NCI-H446 (cell line): ENCODE measurements around the gene CMYA5.
"Not testable (repeated sequence)": the region's sequence is repeated elsewhere in the genome, so short reads cannot be mapped to it uniquely, and the experiment has no call there.

Experiments
- DNase-seq, 2 experiments: peaks; one replicate each; lab custom pipeline; 2025; lab: John Stamatoyannopoulos, UW

The CMYA5 gene

DNA sequence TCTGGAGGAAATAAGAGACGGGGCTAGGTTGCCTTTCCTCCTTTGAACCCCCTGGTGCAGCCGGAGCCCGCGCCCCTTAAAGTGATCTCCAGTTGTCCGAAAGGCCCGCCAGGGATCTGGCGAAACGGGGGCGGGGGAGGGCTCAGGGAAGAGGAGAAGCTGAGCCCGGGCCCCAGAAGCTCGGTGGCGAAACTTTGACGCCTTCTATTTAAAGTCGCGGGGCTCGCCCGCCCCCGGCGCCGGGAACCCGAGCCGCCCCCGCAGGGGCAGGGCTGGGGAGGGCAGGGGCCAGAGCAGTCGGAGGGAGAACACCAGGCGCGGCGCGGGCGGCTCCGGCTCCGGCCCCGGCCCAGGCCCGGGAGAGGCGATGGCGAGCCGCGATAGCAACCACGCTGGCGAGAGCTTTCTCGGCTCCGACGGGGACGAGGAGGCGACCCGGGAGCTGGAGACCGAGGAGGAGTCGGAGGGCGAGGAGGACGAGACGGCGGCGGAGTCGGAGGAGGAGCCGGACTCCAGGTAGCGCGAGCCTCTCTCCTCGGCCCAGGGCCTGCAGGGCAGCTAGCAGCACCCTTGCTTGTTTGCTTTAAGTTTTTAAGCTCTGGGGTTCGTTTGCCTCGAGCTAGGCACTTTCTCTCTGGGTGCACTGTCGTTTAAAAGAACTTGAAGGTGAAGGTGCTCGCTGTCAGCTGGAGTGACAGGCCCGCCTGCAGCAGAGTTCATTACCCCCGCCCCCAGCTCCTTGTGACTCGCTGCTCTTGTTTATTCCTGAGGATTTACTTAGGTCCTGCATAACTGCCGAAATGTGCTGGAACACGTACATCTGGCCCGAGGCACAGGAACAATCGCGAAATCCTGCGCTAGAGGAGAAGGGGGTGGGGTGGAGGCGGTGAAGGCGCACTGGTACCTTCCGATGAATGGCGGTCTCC lies at the start of gene CMYA5:
CMYA5 (plus strand) TSS at position 296 of the 926 bp plus-strand sequence; CDS start at position 368, 72 bp downstream.
- DNase-seq, result no peak

DNA sequence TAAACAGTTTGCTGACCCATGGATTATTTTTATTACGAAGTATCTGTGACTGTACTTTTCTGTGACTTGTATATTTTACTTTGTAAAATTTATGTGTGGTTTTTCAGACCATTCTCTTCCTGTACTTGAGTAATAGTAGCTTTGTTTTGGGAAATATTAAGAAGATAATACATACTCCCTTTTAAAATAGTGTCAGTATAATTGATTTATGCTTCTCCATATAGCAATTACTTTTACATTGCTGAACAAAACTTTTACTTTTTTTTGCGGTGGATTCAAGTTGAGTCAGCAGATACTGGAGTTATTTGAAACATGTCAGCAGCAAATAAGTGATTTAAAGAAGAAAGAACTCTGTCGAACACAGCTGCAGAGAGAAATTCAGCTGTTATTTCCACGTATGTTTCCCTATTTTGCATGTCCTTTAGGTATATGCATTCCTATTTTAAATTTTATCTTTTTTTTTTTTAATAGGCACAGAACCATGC lies 49.0 kb upstream of the CMYA5 start:
- DNase-seq, result no peak

DNA sequence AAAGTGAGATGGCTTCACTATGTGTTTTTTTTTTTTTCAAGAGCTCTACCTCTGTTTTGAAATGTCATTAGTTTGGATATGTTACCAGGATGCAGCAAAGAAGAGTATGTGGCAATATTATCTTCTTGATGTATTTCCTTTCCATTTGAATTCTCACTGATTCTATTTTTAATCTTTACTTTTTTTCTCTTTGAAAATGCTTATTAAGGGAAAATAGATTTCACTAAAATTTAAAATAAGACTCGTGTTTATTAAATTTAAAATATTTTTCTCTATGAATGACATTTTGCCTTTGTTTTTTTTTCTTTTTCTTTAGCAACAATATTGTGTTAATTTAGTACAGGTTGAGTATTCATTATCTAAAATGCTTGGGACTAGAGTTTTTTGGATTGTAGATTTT lies 48.2 kb upstream of the CMYA5 start:
- no peak for DNase-seq

DNA sequence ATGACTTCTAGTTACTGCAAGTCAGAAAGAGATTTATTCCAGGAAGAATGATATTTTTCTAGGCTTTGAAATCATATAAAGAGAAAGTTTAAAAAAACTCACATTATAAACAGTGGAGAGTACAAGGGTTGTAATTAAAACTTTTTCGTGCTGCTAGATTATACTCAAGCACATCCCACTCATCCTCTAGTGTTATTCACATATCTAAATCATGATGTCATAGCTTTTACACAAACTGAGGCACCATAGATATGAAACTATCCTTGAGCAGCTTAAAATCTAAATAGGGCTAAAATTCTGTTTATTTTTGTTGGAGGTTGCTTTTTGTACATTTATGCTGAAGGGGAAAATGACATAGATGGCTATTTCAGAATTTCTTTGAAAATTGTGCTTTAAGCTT lies 47.4 kb upstream of the CMYA5 start:
- DNase-seq, result no peak

DNA sequence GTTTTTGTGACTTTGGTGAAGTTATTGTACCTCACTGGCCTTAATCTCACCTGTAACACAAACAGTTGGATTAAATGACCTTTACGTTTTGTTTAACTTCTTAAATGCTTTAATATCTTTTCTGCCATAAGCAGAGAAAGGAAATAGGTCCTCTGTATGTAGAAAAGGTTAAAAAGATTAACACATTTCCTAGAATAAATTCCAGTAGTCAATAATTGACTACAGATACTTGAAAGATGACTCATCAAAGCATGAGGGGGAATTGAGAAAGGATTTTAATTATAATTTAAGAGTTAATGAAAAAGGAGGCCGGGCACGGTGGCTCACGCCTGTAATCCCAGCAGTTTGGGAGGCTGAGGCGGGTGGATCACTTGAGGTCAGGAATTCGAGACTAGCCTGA lies 35.8 kb upstream of the CMYA5 start:
- no peak for DNase-seq

DNA sequence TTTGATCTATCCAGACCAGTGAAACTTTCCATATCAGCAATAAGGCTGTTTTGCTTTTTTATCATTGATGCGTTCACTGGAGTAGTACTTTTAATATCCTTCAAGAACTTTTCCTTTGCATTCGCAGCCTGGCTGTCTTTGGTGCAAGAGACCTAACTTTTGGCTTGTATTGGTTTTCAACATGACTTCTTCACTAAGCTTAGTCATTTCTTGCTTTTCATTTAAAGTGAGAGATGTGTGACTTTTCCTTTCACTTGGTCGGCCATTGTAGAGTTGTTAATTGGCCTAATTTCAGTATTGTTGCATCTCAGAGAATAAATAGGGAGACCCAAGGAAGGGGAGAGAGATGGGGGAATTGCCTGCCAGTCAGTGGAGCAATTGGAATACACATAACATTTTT lies 26.4 kb upstream of the CMYA5 start:
- DNase-seq, result no peak

DNA sequence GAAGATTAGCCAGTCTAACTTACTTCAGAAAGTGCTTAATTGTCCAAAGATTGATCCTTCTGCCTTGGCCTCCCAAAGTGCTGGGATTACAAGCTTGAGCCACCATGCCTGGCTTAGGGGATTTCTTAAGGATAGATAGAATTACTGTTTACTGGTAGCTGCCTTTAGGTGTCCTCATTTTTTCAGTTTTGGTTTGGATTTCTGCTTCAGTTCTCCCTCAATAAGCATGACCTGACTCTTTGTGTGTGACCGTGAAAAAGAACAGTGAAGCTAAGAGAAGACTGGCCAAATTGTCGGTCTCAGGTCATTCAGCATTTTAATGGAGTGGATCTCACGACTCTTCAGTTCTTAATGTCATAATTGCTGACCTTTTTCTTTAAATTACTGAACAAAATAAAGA lies 22.9 kb upstream of the CMYA5 start:
- no peak for DNase-seq

DNA sequence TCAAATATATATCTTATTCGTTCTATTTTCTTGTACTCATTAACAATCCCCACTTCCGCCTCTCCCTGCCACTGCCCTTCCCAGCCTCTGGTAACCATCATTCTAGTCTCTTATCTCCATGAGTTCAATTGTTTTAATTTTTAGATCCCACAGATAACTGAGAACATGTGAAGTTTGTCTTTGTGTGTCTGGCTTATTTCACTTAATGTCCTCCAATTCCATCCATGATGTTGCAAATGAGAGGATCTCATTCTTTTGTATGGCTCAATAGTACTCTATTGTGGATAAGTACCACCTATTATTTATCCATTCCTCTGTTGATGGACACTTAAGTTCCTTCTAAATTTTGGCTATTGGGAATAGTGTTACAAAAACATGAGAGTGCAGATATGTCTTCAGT lies 17.2 kb upstream of the CMYA5 start:
- DNase-seq, result no peak

DNA sequence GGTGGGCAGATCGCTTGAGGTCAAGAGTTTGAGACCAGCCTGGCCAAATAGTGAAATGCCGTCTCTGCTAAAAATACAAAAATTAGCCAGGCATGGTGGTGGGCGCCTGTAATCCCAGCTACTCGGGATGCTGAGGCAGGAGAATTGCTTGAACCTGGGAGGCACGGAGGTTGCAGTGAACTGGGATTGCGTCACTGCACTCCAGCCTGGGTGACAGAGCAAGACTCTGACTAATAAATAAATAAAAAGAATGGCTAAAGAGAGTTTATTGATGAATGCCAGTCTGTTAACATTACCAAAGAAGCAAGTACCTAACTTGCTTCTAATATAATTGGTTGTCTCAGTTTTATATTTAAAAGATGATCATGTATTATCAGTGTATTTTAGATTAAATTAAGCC lies 13.3 kb upstream of the CMYA5 start:
- not testable (repeated sequence) for DNase-seq

DNA sequence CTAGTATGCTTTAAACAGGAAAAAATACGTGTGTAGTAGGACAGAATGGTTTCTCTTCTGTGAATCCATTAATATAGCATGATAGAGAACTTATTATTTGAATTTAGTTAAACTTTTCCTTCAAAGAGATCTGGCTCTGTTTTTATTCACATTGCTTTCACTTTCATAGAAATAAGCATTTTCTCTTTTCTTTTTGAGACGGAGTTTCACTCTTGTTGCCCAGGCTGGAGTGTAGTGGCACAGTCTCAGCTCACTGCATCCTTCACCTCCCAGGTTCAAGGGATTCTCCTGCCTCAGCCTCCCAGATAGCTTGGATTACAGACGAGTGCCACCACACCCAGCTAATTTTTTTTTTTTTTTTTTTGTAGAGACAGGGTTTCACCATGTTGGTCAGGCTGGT lies 7.5 kb upstream of the CMYA5 start:
- not testable (repeated sequence) for DNase-seq

DNA sequence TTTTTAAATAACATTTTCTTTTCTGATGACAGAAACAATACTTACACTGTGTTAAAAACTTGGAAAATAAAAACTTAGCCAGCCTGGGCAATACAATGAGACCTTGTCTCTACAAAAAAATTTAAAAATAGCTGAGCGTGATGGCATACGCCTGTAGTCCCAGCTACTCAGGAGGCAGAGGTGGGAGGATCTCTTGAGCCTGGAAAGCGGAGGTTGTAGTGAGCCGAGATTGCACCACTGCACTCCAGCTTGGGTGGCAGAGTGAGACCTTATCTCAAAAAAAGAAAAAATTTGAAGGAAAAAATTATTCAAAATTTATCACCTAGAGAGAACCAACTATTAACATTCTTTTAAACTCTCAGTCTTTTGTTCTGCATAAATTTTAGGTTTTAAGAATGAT lies 4.9 kb upstream of the CMYA5 start:
- DNase-seq, result no peak

DNA sequence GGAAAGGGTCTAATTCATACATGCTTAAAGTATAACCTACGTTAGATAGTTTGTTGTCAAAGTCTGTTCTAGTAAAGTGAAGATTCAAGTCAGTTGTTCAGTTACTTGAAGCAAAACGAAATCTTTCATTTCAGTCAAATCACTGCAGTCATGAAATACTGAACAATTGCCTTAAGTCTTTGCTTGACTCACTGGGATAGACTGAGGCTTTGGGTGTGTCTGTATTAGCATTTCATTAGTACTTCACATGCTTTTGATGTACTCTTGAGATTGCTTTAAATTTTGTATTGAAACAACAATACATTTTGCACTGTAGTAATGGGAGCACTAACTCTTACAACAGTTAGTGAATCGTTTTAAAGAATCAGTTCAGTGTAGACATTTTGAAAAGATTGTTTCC lies 4.0 kb upstream of the CMYA5 start:
- no peak for DNase-seq

DNA sequence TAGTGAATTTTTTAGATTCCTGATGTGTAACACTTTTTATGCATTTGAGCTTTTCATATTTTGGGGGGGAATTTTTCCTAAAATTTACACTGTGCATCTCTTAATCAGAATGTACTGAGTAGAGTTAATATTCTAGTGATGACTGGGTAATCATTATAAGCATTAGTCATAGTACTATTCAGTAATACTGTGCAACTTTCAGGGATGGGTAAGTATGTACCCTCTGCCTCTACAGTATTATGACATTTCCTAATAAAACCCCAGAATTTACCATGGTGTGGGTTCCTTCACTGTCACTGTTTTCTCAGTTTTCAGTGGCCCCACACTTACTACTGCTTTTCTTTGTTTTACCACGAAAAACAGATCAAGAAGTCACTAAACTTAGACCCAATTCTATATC lies 2.8 kb upstream of the CMYA5 start:
- DNase-seq, result no peak

DNA sequence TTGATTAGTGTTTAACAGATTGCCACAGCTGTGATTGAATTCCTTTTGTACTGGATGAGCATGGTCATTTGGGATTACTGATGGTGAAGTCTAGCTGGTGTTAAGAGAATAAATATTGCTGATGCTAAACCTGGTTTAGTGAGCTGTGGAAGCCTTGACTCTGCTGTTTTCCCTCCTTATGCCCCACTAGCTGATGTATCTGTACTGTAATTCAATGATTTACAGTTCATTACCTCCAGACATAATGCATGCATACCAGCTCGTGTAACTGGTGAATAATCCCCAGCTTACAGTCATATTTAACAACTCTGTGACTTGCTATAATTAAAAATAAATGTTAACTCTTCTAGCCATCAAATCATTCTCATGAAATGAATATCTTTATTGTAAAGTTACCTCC lies 1.7 kb upstream of the CMYA5 start:
- no peak for DNase-seq

DNA sequence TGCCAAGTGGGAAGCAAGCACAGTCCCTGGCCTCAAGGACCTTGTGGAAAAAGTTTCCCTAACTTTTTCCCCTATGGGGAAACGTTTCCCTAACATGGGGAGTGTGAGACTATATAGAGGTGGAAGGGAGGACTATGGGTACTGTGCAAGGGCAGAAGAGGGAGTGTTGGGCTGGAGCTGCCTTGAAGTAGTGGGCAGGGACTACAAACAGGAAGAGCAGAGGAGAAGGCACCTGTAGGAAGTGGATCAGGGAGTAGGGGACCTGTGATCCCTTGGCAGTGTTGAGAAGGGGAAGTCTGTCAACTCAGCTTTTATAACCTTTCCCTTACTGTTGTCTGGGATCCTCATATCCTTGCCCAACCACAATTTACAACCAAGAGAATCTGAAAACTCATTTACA lies 1.4 kb downstream of the CMYA5 start:
- DNase-seq, result no peak

DNA sequence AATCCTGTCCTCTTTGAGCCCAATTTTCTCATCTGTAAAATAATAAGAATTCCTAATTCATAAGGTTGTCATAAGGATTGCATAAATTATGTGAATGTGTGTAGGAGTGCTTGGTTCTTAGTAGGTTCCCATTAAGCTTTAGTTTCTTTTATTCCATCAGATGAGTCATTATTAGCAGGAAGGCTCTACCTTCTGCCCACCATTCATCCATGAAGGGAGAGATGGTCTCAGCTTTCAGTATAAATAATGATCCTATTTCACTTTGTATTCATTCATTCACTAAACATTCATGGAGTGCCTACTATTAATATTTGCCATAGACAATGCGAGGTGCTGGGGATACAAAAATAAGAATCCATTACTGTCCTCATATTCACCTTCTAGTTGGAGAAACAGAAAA lies 3.0 kb downstream of the CMYA5 start:
- no peak for DNase-seq

DNA sequence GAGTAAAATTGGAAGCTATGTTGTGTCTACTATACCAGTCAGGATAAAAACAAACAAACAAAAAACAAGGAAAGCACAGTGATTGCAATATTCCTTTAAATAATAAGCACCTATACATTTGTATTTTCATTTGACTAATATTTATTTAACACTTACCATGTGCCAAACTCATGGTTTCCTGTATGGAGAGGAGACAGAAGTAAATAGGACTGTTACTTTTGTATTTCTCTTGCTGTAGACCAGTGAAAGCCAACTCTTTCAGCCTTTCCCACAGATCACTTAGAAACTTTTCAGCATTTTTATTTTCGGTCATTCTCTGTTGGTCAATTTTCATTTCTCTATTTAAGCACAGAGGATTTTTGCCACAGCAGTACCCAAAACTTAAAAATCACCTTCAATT lies 4.5 kb downstream of the CMYA5 start:
- DNase-seq, result no peak

DNA sequence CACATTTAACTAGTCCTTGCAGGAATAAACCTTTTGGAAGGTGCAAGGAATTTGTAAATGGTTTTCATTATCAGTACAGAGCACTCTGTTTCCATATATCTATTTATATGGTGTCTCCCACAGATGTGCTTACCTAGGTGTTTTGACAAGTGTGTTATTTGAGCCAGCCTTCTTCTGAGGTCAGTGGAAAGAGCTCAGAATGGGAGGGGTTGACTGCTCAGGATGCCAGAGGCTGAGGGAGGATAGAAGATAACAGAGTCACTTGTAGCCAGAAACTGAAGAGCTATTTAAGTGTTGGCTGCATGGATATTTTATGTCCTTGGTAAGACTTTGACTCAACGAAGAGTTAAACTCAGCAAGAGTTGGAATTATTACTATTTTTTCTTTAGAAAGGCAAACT lies 5.0 kb downstream of the CMYA5 start:
- DNase-seq, result no peak

DNA sequence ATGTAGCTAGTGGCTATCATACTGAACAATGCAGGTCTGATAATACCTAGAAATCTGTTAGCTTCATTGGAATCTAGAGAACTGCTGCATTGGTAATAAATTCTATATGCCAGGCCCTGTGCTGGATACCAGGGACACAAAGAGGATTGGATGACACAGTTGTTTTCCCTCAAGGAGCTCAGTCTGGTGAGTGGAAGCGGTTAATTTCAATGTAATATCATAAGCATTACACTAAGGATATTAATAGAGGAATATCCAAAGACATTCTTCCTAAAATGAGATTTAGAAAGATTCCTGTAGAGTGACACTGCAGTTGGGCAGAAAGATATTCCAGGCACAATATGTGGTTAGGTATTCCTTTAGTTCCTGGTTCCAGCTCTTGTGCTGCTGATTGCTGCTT lies 5.9 kb downstream of the CMYA5 start:
- no peak for DNase-seq

DNA sequence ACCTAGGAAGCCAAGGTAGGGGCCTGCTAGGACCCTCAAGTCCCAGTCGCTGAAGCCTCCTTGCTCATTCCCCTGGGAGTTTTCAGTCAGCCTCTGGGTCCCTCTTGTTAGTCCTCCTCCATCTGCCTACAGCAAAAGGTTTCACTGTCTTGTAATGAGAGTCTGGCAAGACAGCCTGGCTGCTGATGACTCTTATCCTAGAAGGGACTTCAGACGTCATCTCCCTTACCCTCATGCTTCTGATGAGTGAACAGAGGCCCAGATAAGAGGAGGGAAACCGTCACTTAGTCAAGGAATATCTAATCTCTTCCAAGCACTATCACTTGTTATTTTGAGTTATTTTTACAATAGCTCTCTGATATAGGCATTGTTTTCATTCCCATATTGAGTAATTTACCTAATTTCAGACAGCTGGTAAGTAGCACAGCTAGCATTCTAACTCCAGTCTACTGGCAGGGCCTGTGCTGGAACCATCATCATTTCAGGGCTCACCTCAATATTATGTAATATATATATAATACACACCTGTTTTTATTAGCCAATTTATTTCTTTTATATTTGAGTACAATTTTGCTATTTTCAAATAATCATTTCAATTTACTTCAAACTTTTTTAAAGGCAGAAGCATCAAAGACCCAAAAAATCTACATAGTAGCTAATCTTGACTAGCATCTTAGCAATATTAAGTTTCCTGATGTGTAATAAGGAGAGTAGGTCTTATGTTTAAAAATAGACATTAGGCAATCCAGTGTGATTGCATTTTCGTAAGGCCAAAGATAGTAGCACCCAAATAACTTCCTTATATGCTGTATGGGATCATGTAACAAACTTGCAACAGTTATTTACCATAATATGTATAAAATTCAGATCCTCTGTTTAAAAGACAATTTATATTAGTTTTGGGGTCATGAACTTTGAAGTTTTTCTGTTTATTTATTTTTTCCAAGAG lies 7.9 kb downstream of the CMYA5 start:
- no peak for DNase-seq

DNA sequence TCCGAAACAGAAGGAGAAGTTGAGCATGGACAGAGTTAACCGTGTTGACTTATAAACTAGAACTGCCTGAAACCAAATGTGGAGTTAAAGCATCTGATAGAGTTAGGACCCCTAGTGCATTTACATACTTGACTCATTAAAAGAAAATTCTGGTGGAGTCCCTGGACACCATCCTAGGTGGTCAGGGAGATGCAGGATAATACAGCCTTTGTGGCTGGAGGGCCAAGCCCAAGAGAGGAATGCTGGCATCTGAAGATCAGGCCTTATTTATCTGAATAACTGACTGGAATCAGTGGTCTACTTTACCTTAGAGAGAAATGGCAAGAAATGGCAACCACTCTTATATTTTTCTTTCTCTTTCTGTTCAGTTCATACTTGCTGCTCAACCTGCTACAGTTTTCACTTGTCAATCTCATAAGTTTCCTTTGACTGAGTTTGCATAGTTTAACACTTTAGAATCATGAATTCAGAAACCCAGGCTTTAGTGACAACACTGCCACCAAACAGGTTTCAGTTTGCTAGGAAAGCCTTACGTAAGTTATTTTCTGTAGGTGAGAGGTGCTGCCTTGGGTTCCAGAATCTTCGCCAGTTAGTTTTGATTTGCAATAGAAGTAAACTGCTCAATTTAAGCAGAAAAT lies 10.2 kb downstream of the CMYA5 start:
- no peak for DNase-seq
